OCI-LY7 (cell line): ENCODE measurements around the gene STK31.

ENCODE experiments used
- CTCF ChIP-seq: fragments of 200-600 bp; sonication (generic); conservative IDR thresholded peaks from 2 replicates; pipeline ENCODE4 v1.5.1; 2014; ENCODE audit warnings: mild to moderate bottlenecking, antibody characterized with exemption, low read length, moderate library complexity, mixed read lengths
- EZH2phosphoT487 ChIP-seq: fragments of 200-600 bp; sonication (generic); IDR thresholded peaks from 2 replicates; pipeline ENCODE4 v1.6.1; 2018; ENCODE audit warnings: low read depth, borderline replicate concordance, mild to moderate bottlenecking, mixed run types, antibody characterized with exemption, low read length, moderate library complexity, mixed read lengths

DNA sequence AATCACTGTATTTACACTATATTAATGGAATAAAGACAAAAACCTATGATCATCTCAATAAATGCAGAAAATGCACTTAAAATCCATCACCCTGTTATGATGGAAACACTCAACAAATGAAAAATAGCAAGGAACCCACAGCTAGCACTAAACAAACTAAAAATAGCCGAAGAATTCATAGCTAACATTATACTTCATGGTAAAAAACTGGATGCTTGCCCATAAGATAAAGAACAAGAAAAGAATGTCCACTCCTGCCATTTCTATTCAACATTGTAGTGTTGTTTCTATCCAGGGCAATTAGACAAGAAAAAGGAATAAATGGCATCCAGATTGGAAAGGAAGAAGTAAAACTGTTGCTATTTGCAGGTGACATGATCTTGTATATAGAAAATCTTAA is 142.1 kb downstream of the STK31 start:
- no peak for TF ChIP-seq EZH2phosphoT487
- TF ChIP-seq CTCF = no peak
